ENCODE data around the gene MLLT10.
"Not testable (repeated sequence)": the region's sequence is repeated elsewhere in the genome, so short reads cannot be mapped to it uniquely, and the experiment has no call there.

The MLLT10 gene

GRCh38 chr10:21558984-21559383, 25.0 kb downstream of the MLLT10 start:
- not testable (repeated sequence) for H3K27me3 ChIP-seq (ENCODE audit: insufficient read depth, low read length); H2AFZ ChIP-seq (ENCODE audit: low read depth, low read length); H3K4me1 ChIP-seq (ENCODE audit: insufficient read depth, low read length); H3K4me3 ChIP-seq (ENCODE audit: low read length)
- Histone ChIP-seq H3K9me3 (ENCODE audit: low read length) (peaks cover 10% of the 10 kb centered on the region), H3K36me3 (ENCODE audit: insufficient read depth, low read length) (peaks cover 65% of the 10 kb centered on the region)

- Histone ChIP-seq H3K4me1 (ENCODE audit: insufficient read depth, low read length) (peaks cover 5% of the 10 kb centered on the region), H3K36me3 (ENCODE audit: insufficient read depth, low read length) (peaks cover 7% of the 10 kb centered on the region), H3K4me3 (ENCODE audit: low read length) (no peak overlapping the region), H3K27me3 (ENCODE audit: insufficient read depth, low read length) (no peaks in the 10 kb centered on the region), H3K9me3 (ENCODE audit: low read length) (peaks cover 1% of the 10 kb centered on the region), H2AFZ (ENCODE audit: low read depth, low read length) (no peak overlapping the region)
Measured at GRCh38 chr10:21570761-21571521, 36.9 kb downstream of the MLLT10 start.

GRCh38 chr10:21572578-21572977, 38.5 kb downstream of the MLLT10 start:
- peaks cover 5% of the 10 kb centered on the region for H3K9me3 ChIP-seq (ENCODE audit: low read length)
- H3K36me3 ChIP-seq (ENCODE audit: insufficient read depth, low read length) = peaks cover 1% of the 10 kb centered on the region
- peaks cover 5% of the 10 kb centered on the region for H3K4me1 ChIP-seq (ENCODE audit: insufficient read depth, low read length)
- no peak overlapping the region for H3K4me3 ChIP-seq (ENCODE audit: low read length)
- H2AFZ ChIP-seq (ENCODE audit: low read depth, low read length) = no peak overlapping the region
- no peaks in the 10 kb centered on the region for H3K27me3 ChIP-seq (ENCODE audit: insufficient read depth, low read length)

GRCh38 chr10:21574514-21574913, 40.5 kb downstream of the MLLT10 start:
- not testable (repeated sequence) for H2AFZ ChIP-seq (ENCODE audit: low read depth, low read length); H3K4me3 ChIP-seq (ENCODE audit: low read length); H3K4me1 ChIP-seq (ENCODE audit: insufficient read depth, low read length); H3K36me3 ChIP-seq (ENCODE audit: insufficient read depth, low read length); H3K9me3 ChIP-seq (ENCODE audit: low read length); H3K27me3 ChIP-seq (ENCODE audit: insufficient read depth, low read length)

- peaks cover 5% of the 10 kb centered on the region for H3K36me3 ChIP-seq (ENCODE audit: insufficient read depth, low read length)
- H2AFZ ChIP-seq (ENCODE audit: low read depth, low read length) = no peak overlapping the region
Measured at GRCh38 chr10:21579291-21579690, 45.3 kb downstream of the MLLT10 start.

GRCh38 chr10:21581421-21581834, 47.4 kb downstream of the MLLT10 start:
- H3K9me3 ChIP-seq (ENCODE audit: low read length); H3K27me3 ChIP-seq (ENCODE audit: insufficient read depth, low read length); H3K4me1 ChIP-seq (ENCODE audit: insufficient read depth, low read length); H3K4me3 ChIP-seq (ENCODE audit: low read length); H3K36me3 ChIP-seq (ENCODE audit: insufficient read depth, low read length); H2AFZ ChIP-seq (ENCODE audit: low read depth, low read length): not testable (repeated sequence)

More at GRCh38 chr10:21579291-21579690, 45.3 kb downstream of the MLLT10 start:
- H3K4me3 ChIP-seq (ENCODE audit: low read length) = no peak overlapping the region
- H3K9me3 ChIP-seq (ENCODE audit: low read length) = peaks cover 7% of the 10 kb centered on the region
- no peaks in the 10 kb centered on the region for H3K27me3 ChIP-seq (ENCODE audit: insufficient read depth, low read length)
- H3K4me1 ChIP-seq (ENCODE audit: insufficient read depth, low read length) = peaks cover 5% of the 10 kb centered on the region

- H3K4me1 ChIP-seq (ENCODE audit: insufficient read depth, low read length) = no peaks in the 10 kb centered on the region
- peaks cover 3% of the 10 kb centered on the region for H3K9me3 ChIP-seq (ENCODE audit: low read length)
- peaks cover 18% of the 10 kb centered on the region for H3K36me3 ChIP-seq (ENCODE audit: insufficient read depth, low read length)
- no peaks in the 10 kb centered on the region for H3K27me3 ChIP-seq (ENCODE audit: insufficient read depth, low read length)
- no peak overlapping the region for H2AFZ ChIP-seq (ENCODE audit: low read depth, low read length)
- no peak overlapping the region for H3K4me3 ChIP-seq (ENCODE audit: low read length)
Measured at GRCh38 chr10:21584834-21585530, 51.0 kb downstream of the MLLT10 start.

- H2AFZ ChIP-seq (ENCODE audit: low read depth, low read length) = no peak overlapping the region
- H3K36me3 ChIP-seq (ENCODE audit: insufficient read depth, low read length) = peaks cover 20% of the 10 kb centered on the region
- H3K4me1 ChIP-seq (ENCODE audit: insufficient read depth, low read length) = no peaks in the 10 kb centered on the region
- peaks cover 3% of the 10 kb centered on the region for H3K9me3 ChIP-seq (ENCODE audit: low read length)
- no peak overlapping the region for H3K4me3 ChIP-seq (ENCODE audit: low read length)
- no peaks in the 10 kb centered on the region for H3K27me3 ChIP-seq (ENCODE audit: insufficient read depth, low read length)
Measured at GRCh38 chr10:21587391-21587790, 53.4 kb downstream of the MLLT10 start.

GRCh38 chr10:21588159-21588558, 54.1 kb downstream of the MLLT10 start:
- not testable (repeated sequence) for H3K4me3 ChIP-seq (ENCODE audit: low read length)

GRCh38 chr10:21593986-21594385, 60.0 kb downstream of the MLLT10 start:
- Histone ChIP-seq H3K4me1 (ENCODE audit: insufficient read depth, low read length) (no peaks in the 10 kb centered on the region), H3K9me3 (ENCODE audit: low read length) (peaks cover 3% of the 10 kb centered on the region), H3K4me3 (ENCODE audit: low read length) (no peak overlapping the region), H2AFZ (ENCODE audit: low read depth, low read length) (no peak overlapping the region), H3K27me3 (ENCODE audit: insufficient read depth, low read length) (no peaks in the 10 kb centered on the region), H3K36me3 (ENCODE audit: insufficient read depth, low read length) (peaks cover 15% of the 10 kb centered on the region)

More at GRCh38 chr10:21588159-21588558, 54.1 kb downstream of the MLLT10 start:
- H2AFZ ChIP-seq (ENCODE audit: low read depth, low read length); H3K9me3 ChIP-seq (ENCODE audit: low read length); H3K27me3 ChIP-seq (ENCODE audit: insufficient read depth, low read length); H3K4me1 ChIP-seq (ENCODE audit: insufficient read depth, low read length): not testable (repeated sequence)
- H3K36me3 ChIP-seq (ENCODE audit: insufficient read depth, low read length) = peaks cover 18% of the 10 kb centered on the region

- no peaks in the 10 kb centered on the region for H3K27me3 ChIP-seq (ENCODE audit: insufficient read depth, low read length)
- H3K4me3 ChIP-seq (ENCODE audit: low read length) = no peak overlapping the region
- H3K36me3 ChIP-seq (ENCODE audit: insufficient read depth, low read length) = peaks cover 10% of the 10 kb centered on the region
- peaks cover 2% of the 10 kb centered on the region for H3K4me1 ChIP-seq (ENCODE audit: insufficient read depth, low read length)
- H3K9me3 ChIP-seq (ENCODE audit: low read length) = no peaks in the 10 kb centered on the region
- H2AFZ ChIP-seq (ENCODE audit: low read depth, low read length) = no peak overlapping the region
Measured at GRCh38 chr10:21599582-21599981, 65.5 kb downstream of the MLLT10 start.

GRCh38 chr10:21600804-21601433, 66.9 kb downstream of the MLLT10 start:
- H2AFZ ChIP-seq (ENCODE audit: low read depth, low read length) = no peak overlapping the region
- H3K36me3 ChIP-seq (ENCODE audit: insufficient read depth, low read length) = peaks cover 10% of the 10 kb centered on the region
- H3K4me3 ChIP-seq (ENCODE audit: low read length) = no peak overlapping the region
- H3K27me3 ChIP-seq (ENCODE audit: insufficient read depth, low read length) = no peaks in the 10 kb centered on the region
- no peaks in the 10 kb centered on the region for H3K9me3 ChIP-seq (ENCODE audit: low read length)
- peaks cover 2% of the 10 kb centered on the region for H3K4me1 ChIP-seq (ENCODE audit: insufficient read depth, low read length)

GRCh38 chr10:21602313-21602712, 68.3 kb downstream of the MLLT10 start:
- H3K4me1 ChIP-seq (ENCODE audit: insufficient read depth, low read length) = peaks cover 2% of the 10 kb centered on the region
- peaks cover 20% of the 10 kb centered on the region for H3K36me3 ChIP-seq (ENCODE audit: insufficient read depth, low read length)

More at GRCh38 chr10:21602313-21602712, 68.3 kb downstream of the MLLT10 start:
- no peaks in the 10 kb centered on the region for H3K9me3 ChIP-seq (ENCODE audit: low read length)
- no peaks in the 10 kb centered on the region for H3K27me3 ChIP-seq (ENCODE audit: insufficient read depth, low read length)
- H3K4me3 ChIP-seq (ENCODE audit: low read length) = no peak overlapping the region
- H2AFZ ChIP-seq (ENCODE audit: low read depth, low read length) = no peak overlapping the region

Measured in neuron (in vitro differentiated cells).